Suprapubic skin (tissue), 4 donors: ENCODE data around the gene CCDC78. TPM values are rescaled to one million over a fixed set of nuclear protein-coding genes. Genes with fewer than 3 reads are reported as not detected.

Experiments used
- DNase-seq, 2 donors: peaks; one replicate each; pipeline ENCODE4 v3.0.0-alpha.2; 2019; ENCODE audit warnings: low spot score in 2 of 2
- H3K27ac ChIP-seq: fragments of 200-600 bp; sonication (generic); one replicate; pipeline ENCODE4 v1.5.1; 2019
- H3K27me3 ChIP-seq: fragments of 200-600 bp; sonication (generic); one replicate; pipeline ENCODE4 v1.5.1; 2019
- H3K36me3 ChIP-seq: fragments of 200-600 bp; sonication (generic); one replicate; pipeline ENCODE4 v1.5.1; 2019
- H3K4me1 ChIP-seq: fragments of 200-600 bp; sonication (generic); one replicate; pipeline ENCODE4 v1.5.1; 2019
- H3K4me3 ChIP-seq: fragments of 200-600 bp; sonication (generic); one replicate; pipeline ENCODE4 v1.5.1; 2019; ENCODE audit warnings: mild to moderate bottlenecking
- H3K9me3 ChIP-seq: fragments of 200-600 bp; sonication (generic); one replicate; pipeline ENCODE4 v1.5.1; 2019
- CTCF ChIP-seq, 2 donors: fragments of 200-600 bp in 1 of 2; fragments of 450-650 bp in 1 of 2; sonication (generic) in 1 of 2; IDR thresholded peaks; one replicate each; pipeline ENCODE4 v1.5.1; 2016 to 2019; ENCODE audit warnings: antibody characterized with exemption in 2 of 2, mild to moderate bottlenecking in 1 of 2, moderate library complexity in 1 of 2
- EP300 ChIP-seq: sonication (generic); formaldehyde crosslinking; IDR thresholded peaks from one replicate; pipeline ENCODE4 v1.6.1; 2017; ENCODE audit warnings: antibody characterized with exemption
- POLR2A ChIP-seq, 2 donors: fragments of 450-650 bp; IDR thresholded peaks; one replicate each; pipeline ENCODE4 v1.6.1; 2017; ENCODE audit warnings: antibody characterized with exemption in 2 of 2, mild to moderate bottlenecking in 2 of 2, moderate library complexity in 2 of 2
- POLR2AphosphoS5 ChIP-seq, 3 donors: sonication (generic); formaldehyde crosslinking; IDR thresholded peaks; one replicate each; pipeline ENCODE4 v1.6.1; 2017; ENCODE audit warnings: antibody characterized with exemption in 3 of 3
- WGBS: methylation state at CpG from one replicate; pipeline ENCODE4 v1.1.5; 2018; 5-methylcytosine and 5-hydroxymethylcytosine counted together
- total RNA-seq, 4 donors: library from RNA; depleted of rRNA; stranded (reverse); fragments of >200 nt; gene quantifications; one replicate each; pipeline ENCODE4 v1.1.0, GENCODE V29; 2016

The CCDC78 gene
- total RNA-seq, 4 donors from 2014 or later = 0.64 to 2.4 (median 0.83) TPM; not detected in 1

GRCh38 chr16:673399-673991 lies 52.7 kb downstream of the CCDC78 start:
- H3K4me3 ChIP-seq = no peak overlapping the region

GRCh38 chr16:672851-673250 lies 53.4 kb downstream of the CCDC78 start:
- TF ChIP-seq CTCF (IDR thresholded peaks at IDR 0.05) (no peak), EP300 (no peak), POLR2AphosphoS5 (IDR thresholded peaks at IDR 0.05) (no peak), POLR2A (IDR thresholded peaks at IDR 0.05) (no peak)
- DNase-seq = no peak
- Histone ChIP-seq H3K36me3 (peaks cover 51% of the 10 kb centered on the region), H3K27ac (no peak overlapping the region), H3K9me3 (no peaks in the 10 kb centered on the region), H3K4me3 (no peak overlapping the region), H3K27me3 (peaks cover 4% of the 10 kb centered on the region), H3K4me1 (peaks cover 44% of the 10 kb centered on the region)
- WGBS = 96% methylated on average over 20 of the region's 21 CpGs

More at GRCh38 chr16:673399-673991, 52.7 kb downstream of the CCDC78 start:
- Histone ChIP-seq H3K9me3 (no peaks in the 10 kb centered on the region), H3K27me3 (peaks cover 4% of the 10 kb centered on the region), H3K27ac (no peak overlapping the region), H3K4me1 (peaks cover 50% of the 10 kb centered on the region), H3K36me3 (peaks cover 51% of the 10 kb centered on the region)
- no CpG with 5 or more reads among the region's 18 CpGs for WGBS
- TF ChIP-seq EP300 (no peak), CTCF (IDR thresholded peaks at IDR 0.05) (no peak), POLR2A (IDR thresholded peaks at IDR 0.05) (no peak), POLR2AphosphoS5 (IDR thresholded peaks at IDR 0.05) (no peak)
- DNase-seq = no peak

Other genes with a start within 250 kb of the CCDC78 start
- gene CAPN15, start 198.7 kb downstream of the CCDC78 start, total RNA-seq = 10 to 100 TPM; 59.9 to 86.4 (median 75.2) TPM
- not detected for gene PRR35, start 166.0 kb downstream of the CCDC78 start, total RNA-seq
- under 1 TPM; 0.29 to 0.79 (median 0.35) TPM for gene NHLRC4, start 159.4 kb downstream of the CCDC78 start, total RNA-seq
- gene PIGQ, start 156.5 kb downstream of the CCDC78 start, total RNA-seq = 10 to 100 TPM; 36.9 to 54.6 (median 44.1) TPM
- gene RAB40C, start 136.4 kb downstream of the CCDC78 start, total RNA-seq = 100 to 1,000 TPM in 3 of 4 donors, 10 to 100 TPM in 1; 77.8 to 116 (median 110) TPM
- 10 to 100 TPM in 1 of 4 donors, 1 to 10 TPM in 3; 1.2 to 12.6 (median 4.6) TPM for gene WFIKKN1, start 95.5 kb downstream of the CCDC78 start, total RNA-seq
- gene METTL26, start 90.1 kb downstream of the CCDC78 start, total RNA-seq = 100 to 1,000 TPM in 1 of 4 donors, 10 to 100 TPM in 3; 72.2 to 138 (median 84.7) TPM
- 10 to 100 TPM; 10.3 to 29.8 (median 24.2) TPM for gene MCRIP2, start 84.6 kb downstream of the CCDC78 start, total RNA-seq
- gene WDR90, start 77.1 kb downstream of the CCDC78 start, total RNA-seq = 10 to 100 TPM; 18.3 to 63.0 (median 32.2) TPM
- 100 to 1,000 TPM in 2 of 4 donors, 10 to 100 TPM in 2; 66.9 to 156 (median 96.8) TPM for gene RHOT2, start 58.3 kb downstream of the CCDC78 start, total RNA-seq
- 1 to 10 TPM; 1.2 to 8.9 (median 3.9) TPM for gene RHBDL1, start 50.8 kb downstream of the CCDC78 start, total RNA-seq
- gene STUB1, start 46.0 kb downstream of the CCDC78 start, total RNA-seq = 100 to 1,000 TPM; 116 to 143 (median 125) TPM
- gene JMJD8, start 42.1 kb downstream of the CCDC78 start, total RNA-seq = 10 to 100 TPM; 47.0 to 87.4 (median 60.5) TPM
- 10 to 100 TPM; 12.3 to 18.7 (median 15.1) TPM for gene WDR24, start 36.0 kb downstream of the CCDC78 start, total RNA-seq
- gene FBXL16, start 20.6 kb downstream of the CCDC78 start, total RNA-seq = 10 to 100 TPM; 13.7 to 23.1 (median 17.9) TPM
- gene METRN, start 11.3 kb downstream of the CCDC78 start, total RNA-seq = 10 to 100 TPM; 10.0 to 30.9 (median 15.8) TPM
- 10 to 100 TPM; 13.0 to 29.4 (median 23.8) TPM for gene ANTKMT, start 5.3 kb downstream of the CCDC78 start, total RNA-seq
- 1 to 10 TPM; 3.2 to 7.1 (median 4.8) TPM for gene HAGHL, start 663 bp upstream of the CCDC78 start, total RNA-seq
- 100 to 1,000 TPM in 1 of 4 donors, 10 to 100 TPM in 3; 35.2 to 110 (median 52.0) TPM for gene CIAO3, start 14.6 kb upstream of the CCDC78 start, total RNA-seq
- gene MSLN, start 34.3 kb upstream of the CCDC78 start, total RNA-seq = 1 to 10 TPM in 1 of 4 donors, under 1 TPM in 2, not detected in 1; 0.31 to 7.3 (median 0.49) TPM
- 10 to 100 TPM; 13.6 to 27.1 (median 21.8) TPM for gene RPUSD1, start 61.9 kb upstream of the CCDC78 start, total RNA-seq
- 10 to 100 TPM; 12.6 to 22.3 (median 17.3) TPM for gene CHTF18, start 62.2 kb upstream of the CCDC78 start, total RNA-seq
- gene GNG13, start 74.3 kb upstream of the CCDC78 start, total RNA-seq = not detected
- 100 to 1,000 TPM in 1 of 4 donors, 10 to 100 TPM in 3; 32.1 to 117 (median 38.0) TPM for gene LMF1, start 244.5 kb upstream of the CCDC78 start, total RNA-seq